ENCODE data around the gene GPC6.

DNA sequence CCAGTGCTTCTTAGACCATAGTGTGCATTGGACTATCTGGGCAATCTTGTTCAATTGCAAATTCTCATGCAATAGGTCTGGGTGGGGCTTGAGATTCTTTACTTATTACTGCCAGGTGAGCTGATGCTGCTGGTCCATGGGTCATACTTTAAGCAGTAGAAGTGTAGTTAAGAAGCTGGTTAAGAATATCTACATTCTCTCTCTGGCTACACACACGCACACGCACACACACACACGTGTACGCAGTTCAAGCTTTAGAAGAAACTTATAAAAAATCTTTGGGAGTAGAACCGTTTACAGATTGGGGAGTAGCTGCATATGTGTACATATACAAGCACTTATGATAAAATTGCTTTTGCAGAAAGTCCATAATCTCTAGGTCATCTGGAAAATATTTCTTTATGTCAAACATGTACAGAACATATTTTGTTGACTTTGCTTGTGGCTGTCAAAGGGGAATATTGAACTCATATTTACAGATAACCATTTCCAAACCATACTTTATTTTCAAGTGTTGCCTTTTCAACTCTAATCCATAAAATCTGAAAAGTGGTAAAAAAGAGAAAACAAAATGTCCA, 99.7 kb downstream of the GPC6 start:
- TF ChIP-seq EZH2 (IDR thresholded peaks at IDR 0.05; ENCODE audit: insufficient read depth, poor library complexity, severe bottlenecking) (no peak), EZH2phosphoT487 (IDR thresholded peaks at IDR 0.05; ENCODE audit: insufficient read depth, low read depth) (no peak)

Data from GM23248 (cell line).